ENCODE results near the gene PPARD. TPM values are rescaled to one million over a fixed set of nuclear protein-coding genes. Genes with fewer than 3 reads are reported as not detected.

Gene PPARD
- total RNA-seq, 1 donor from 2014 or later, result 9.9 TPM

GRCh38 chr6:35317483-35318195 is 24.7 kb upstream of the PPARD start:
- H4K20me1 ChIP-seq (ENCODE audit: insufficient read depth, low read length), result no peaks in the 10 kb centered on the region
- H3K9me3 Mint-ChIP-seq (ENCODE audit: unreplicated experiment), result no peaks in the 10 kb centered on the region

GRCh38 chr6:35318196-35319171 is 23.9 kb upstream of the PPARD start:
- no peaks in the 10 kb centered on the region for H3K36me3 ChIP-seq (ENCODE audit: insufficient read depth, low read length)
- Mint-ChIP-seq H3K36me3 (ENCODE audit: low read depth, unreplicated experiment) (peaks cover 10% of the 10 kb centered on the region), H3K4me3 (ENCODE audit: unreplicated experiment) (peak overlapping the region; percentile 86), H3K4me1 (ENCODE audit: low read depth, unreplicated experiment) (peaks cover 1% of the 10 kb centered on the region), H3K27ac (ENCODE audit: unreplicated experiment) (peak overlapping the region; percentile 47), H3K9me3 (ENCODE audit: unreplicated experiment) (no peaks in the 10 kb centered on the region), H3K27me3 (ENCODE audit: low read depth, unreplicated experiment) (peaks cover 37% of the 10 kb centered on the region)
- peak overlapping the region; percentile 79 for H2AFZ ChIP-seq (ENCODE audit: low read depth, low read length)
- TF ChIP-seq EZH2 (IDR thresholded peaks at IDR 0.05; ENCODE audit: insufficient read depth, low read length) (no peak), CTCF (IDR thresholded peaks at IDR 0.05; ENCODE audit: insufficient read depth, low read depth, low read length) (no peak)
- H3K27ac ChIP-seq (ENCODE audit: low read depth, low read length), result no peak overlapping the region
- no peaks in the 10 kb centered on the region for H4K20me1 ChIP-seq (ENCODE audit: insufficient read depth, low read length)
- peaks cover 9% of the 10 kb centered on the region for H3K4me1 ChIP-seq (ENCODE audit: insufficient read depth, low read length)
- H3K9me3 ChIP-seq (ENCODE audit: insufficient read depth, low read depth, low read length), result no peaks in the 10 kb centered on the region
- no peak for FAIRE-seq
- H3K9ac ChIP-seq (ENCODE audit: low read length), result peak overlapping the region; percentile 63
- H3K79me2 ChIP-seq (ENCODE audit: insufficient read depth, low read length), result no peaks in the 10 kb centered on the region
- H3K4me2 ChIP-seq (ENCODE audit: low read length), result peak overlapping the region; percentile 88
- H3K4me3 ChIP-seq (ENCODE audit: insufficient read depth, low read depth, low read length), result peak overlapping the region; percentile 63
- H3K27me3 ChIP-seq (ENCODE audit: insufficient read depth, low read length), result peaks cover 10% of the 10 kb centered on the region
- DNase-seq (ENCODE audit: low read depth), result peak; percentile 58

More at GRCh38 chr6:35317483-35318195, 24.7 kb upstream of the PPARD start:
- DNase-seq (ENCODE audit: low read depth), result peak; percentile 14
- Mint-ChIP-seq H3K36me3 (ENCODE audit: low read depth, unreplicated experiment) (peaks cover 9% of the 10 kb centered on the region), H3K27ac (ENCODE audit: unreplicated experiment) (no peak overlapping the region), H3K4me3 (ENCODE audit: unreplicated experiment) (peak overlapping the region; percentile 86), H3K4me1 (ENCODE audit: low read depth, unreplicated experiment) (peaks cover 1% of the 10 kb centered on the region), H3K27me3 (ENCODE audit: low read depth, unreplicated experiment) (peaks cover 37% of the 10 kb centered on the region)
- Histone ChIP-seq H3K4me1 (ENCODE audit: insufficient read depth, low read length) (peaks cover 9% of the 10 kb centered on the region), H3K27ac (ENCODE audit: low read depth, low read length) (no peak overlapping the region), H3K4me3 (ENCODE audit: insufficient read depth, low read depth, low read length) (peak overlapping the region; percentile 63), H3K9me3 (ENCODE audit: insufficient read depth, low read depth, low read length) (no peaks in the 10 kb centered on the region), H3K9ac (ENCODE audit: low read length) (peak overlapping the region; percentile 40), H3K79me2 (ENCODE audit: insufficient read depth, low read length) (no peaks in the 10 kb centered on the region), H3K4me2 (ENCODE audit: low read length) (peak overlapping the region; percentile 88), H2AFZ (ENCODE audit: low read depth, low read length) (peak overlapping the region; percentile 79), H3K36me3 (ENCODE audit: insufficient read depth, low read length) (no peaks in the 10 kb centered on the region), H3K27me3 (ENCODE audit: insufficient read depth, low read length) (peaks cover 10% of the 10 kb centered on the region)
- TF ChIP-seq CTCF (IDR thresholded peaks at IDR 0.05; ENCODE audit: insufficient read depth, low read depth, low read length) (no peak), EZH2 (IDR thresholded peaks at IDR 0.05; ENCODE audit: insufficient read depth, low read length) (peak; percentile 35)
- FAIRE-seq, result no peak
